Measurements from ENCODE around the gene NAE1. TPM values are rescaled to one million over a fixed set of nuclear protein-coding genes. Genes with fewer than 3 reads are reported as not detected.
"Not testable (repeated sequence)": the region's sequence is repeated elsewhere in the genome, so short reads cannot be mapped to it uniquely, and the experiment has no call there.

The NAE1 gene
- total RNA-seq, 1 donor from 2014 or later, result 114 TPM

GRCh38 chr16:66872943-66873684 lies 42.3 kb upstream of the NAE1 start:
- Mint-ChIP-seq H3K4me3 (ENCODE audit: low read depth) (peak overlapping the region; percentile 64), H3K36me3 (ENCODE audit: insufficient read depth) (no peaks in the 10 kb centered on the region), H3K9me3 (ENCODE audit: low read depth) (no peaks in the 10 kb centered on the region), H3K27me3 (peaks cover 25% of the 10 kb centered on the region), H3K4me1 (ENCODE audit: low read depth) (peaks cover 2% of the 10 kb centered on the region), H3K27ac (peak overlapping the region; percentile 53)
- peak; percentile 83 for DNase-seq (ENCODE audit: low spot score, unreplicated experiment)
- TF ChIP-seq CTCF (IDR thresholded peaks at IDR 0.05; ENCODE audit: unreplicated experiment), result peak; percentile 99

- DNase-seq (ENCODE audit: low spot score, unreplicated experiment), result no peak
- H3K27me3 Mint-ChIP-seq, result peaks cover 25% of the 10 kb centered on the region
- H3K9me3 Mint-ChIP-seq (ENCODE audit: low read depth), result no peaks in the 10 kb centered on the region
- peaks cover 2% of the 10 kb centered on the region for H3K4me1 Mint-ChIP-seq (ENCODE audit: low read depth)
- TF ChIP-seq CTCF (IDR thresholded peaks at IDR 0.05; ENCODE audit: unreplicated experiment), result no peak
- H3K27ac Mint-ChIP-seq, result no peak overlapping the region
- H3K4me3 Mint-ChIP-seq (ENCODE audit: low read depth), result peak overlapping the region; percentile 64
- H3K36me3 Mint-ChIP-seq (ENCODE audit: insufficient read depth), result no peaks in the 10 kb centered on the region
Measured at GRCh38 chr16:66872559-66872942, 41.8 kb upstream of the NAE1 start.

GRCh38 chr16:66871840-66872239 lies 41.1 kb upstream of the NAE1 start:
- peaks cover 25% of the 10 kb centered on the region for H3K27me3 Mint-ChIP-seq
- H3K4me1 Mint-ChIP-seq (ENCODE audit: low read depth), result peaks cover 2% of the 10 kb centered on the region
- no peaks in the 10 kb centered on the region for H3K36me3 Mint-ChIP-seq (ENCODE audit: insufficient read depth)
- H3K4me3 Mint-ChIP-seq (ENCODE audit: low read depth), result no peak overlapping the region
- H3K9me3 Mint-ChIP-seq (ENCODE audit: low read depth), result no peaks in the 10 kb centered on the region
- H3K27ac Mint-ChIP-seq, result peak overlapping the region; percentile 31
- no peak for TF ChIP-seq CTCF (IDR thresholded peaks at IDR 0.05; ENCODE audit: unreplicated experiment)
- no peak for DNase-seq (ENCODE audit: low spot score, unreplicated experiment)

DNA sequence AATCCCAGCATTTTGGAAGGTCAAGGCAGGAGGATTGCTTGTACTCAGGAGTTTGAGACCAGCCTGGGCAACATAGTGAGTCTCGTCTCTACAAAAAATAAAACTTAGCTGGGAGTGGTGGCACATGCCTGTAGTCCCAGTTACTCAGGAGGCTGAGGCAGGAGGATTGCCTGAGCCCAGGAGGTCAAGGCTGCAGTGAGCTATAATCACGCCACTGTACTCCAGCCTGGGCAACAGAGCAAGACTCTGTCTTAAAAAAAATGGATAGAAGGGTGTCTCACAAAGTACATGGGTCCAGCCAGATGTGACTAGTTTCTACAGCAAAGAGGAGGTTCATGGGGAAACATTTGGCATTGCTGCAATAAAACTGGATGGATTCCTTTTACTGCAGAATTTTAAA lies 40.6 kb upstream of the NAE1 start:
- not testable (repeated sequence) for H3K36me3 Mint-ChIP-seq (ENCODE audit: insufficient read depth); DNase-seq (ENCODE audit: low spot score, unreplicated experiment); H3K9me3 Mint-ChIP-seq (ENCODE audit: low read depth); H3K4me3 Mint-ChIP-seq (ENCODE audit: low read depth); H3K27ac Mint-ChIP-seq; H3K4me1 Mint-ChIP-seq (ENCODE audit: low read depth)
- H3K27me3 Mint-ChIP-seq, result peaks cover 25% of the 10 kb centered on the region

GRCh38 chr16:66869424-66869823 lies 38.6 kb upstream of the NAE1 start:
- H3K27me3 Mint-ChIP-seq, result peaks cover 21% of the 10 kb centered on the region
- no peaks in the 10 kb centered on the region for H3K36me3 Mint-ChIP-seq (ENCODE audit: insufficient read depth)
- no peaks in the 10 kb centered on the region for H3K9me3 Mint-ChIP-seq (ENCODE audit: low read depth)
- TF ChIP-seq CTCF (IDR thresholded peaks at IDR 0.05; ENCODE audit: unreplicated experiment), result no peak
- H3K4me3 Mint-ChIP-seq (ENCODE audit: low read depth), result no peak overlapping the region
- peaks cover 2% of the 10 kb centered on the region for H3K4me1 Mint-ChIP-seq (ENCODE audit: low read depth)
- DNase-seq (ENCODE audit: low spot score, unreplicated experiment), result no peak
- H3K27ac Mint-ChIP-seq, result no peak overlapping the region

DNA sequence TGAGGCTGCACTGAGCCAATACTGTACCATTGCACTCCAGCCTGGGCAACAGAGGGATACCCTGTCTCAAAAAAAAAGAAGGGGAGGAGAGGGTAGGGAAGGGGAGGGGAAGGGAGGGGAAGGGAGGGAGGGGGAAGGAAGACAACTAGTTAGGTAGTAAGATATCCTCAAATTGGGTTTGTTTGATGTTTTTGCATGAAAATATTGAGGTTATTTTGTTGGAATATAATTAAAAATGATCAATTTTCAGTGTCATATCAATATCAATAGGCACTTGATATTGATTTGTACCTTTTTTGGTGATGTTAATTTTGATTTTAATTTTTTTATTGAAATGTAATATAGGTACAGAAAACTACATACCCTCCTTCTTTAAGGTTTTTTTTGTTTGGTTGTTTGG lies 32.9 kb upstream of the NAE1 start:
- Mint-ChIP-seq H3K9me3 (ENCODE audit: low read depth) (no peaks in the 10 kb centered on the region), H3K4me3 (ENCODE audit: low read depth) (no peak overlapping the region), H3K27me3 (peaks cover 11% of the 10 kb centered on the region), H3K4me1 (ENCODE audit: low read depth) (no peaks in the 10 kb centered on the region), H3K36me3 (ENCODE audit: insufficient read depth) (no peaks in the 10 kb centered on the region), H3K27ac (no peak overlapping the region)
- DNase-seq (ENCODE audit: low spot score, unreplicated experiment), result no peak
- no peak for TF ChIP-seq CTCF (IDR thresholded peaks at IDR 0.05; ENCODE audit: unreplicated experiment)
